ENCODE results near the gene CA4. TPM values are rescaled to one million over a fixed set of nuclear protein-coding genes. Genes with fewer than 3 reads are reported as not detected.
A peak's percentile ranks its signal among the peaks of the same experiment; 100 is the strongest.

Gene CA4
- total and polyA plus RNA-seq, 9 of the 15 experiments (the other 6 are each of a cell fraction or from before 2014, with no cell fraction given), result 0.13 TPM; not detected in 7

GRCh38 chr17:60139438-60140285 lies 10.1 kb upstream of the CA4 start (continued):
- TF ChIP-seq ZNF12 (CRISPR knock-in tag; IDR thresholded peaks at IDR 0.05) (no peak; the same call in 1 of the 2 replicates), RUNX1 (IDR thresholded peaks at IDR 0.05; ENCODE audit: low read depth) (0 out of 2 replicates have a peak, but pooled peaks have one; percentile 26), TAL1 (IDR thresholded peaks at IDR 0.05) (no peak), ZNF395 (CRISPR knock-in tag; IDR thresholded peaks at IDR 0.05) (peak; percentile 69; the same call in 1 of the 2 replicates), ARHGAP35 (IDR thresholded peaks at IDR 0.05; ENCODE audit: partially characterized antibody) (no peak), NBN (IDR thresholded peaks at IDR 0.05; ENCODE audit: low read depth) (no peak), PTRF (tag; IDR thresholded peaks at IDR 0.05) (no peak), POLR2AphosphoS2 (IDR thresholded peaks at IDR 0.05; ENCODE audit: low read length) (no peak), MXI1 (IDR thresholded peaks at IDR 0.05; ENCODE audit: low read depth, low read length) (peak; percentile 59; the same call in 1 of the 2 replicates), FUS (optimal IDR thresholded peaks at IDR 0.05; ENCODE audit: low read depth, low read length) (no peak), HNRNPLL (IDR thresholded peaks at IDR 0.05; ENCODE audit: low read depth, low read length, poor library complexity, severe bottlenecking) (no peak), NCOA6 (IDR thresholded peaks at IDR 0.05) (peak; percentile 71; the same call in 1 of the 2 replicates), ZNF717 (CRISPR knock-in tag; IDR thresholded peaks at IDR 0.05) (no peak), ZC3H11A (IDR thresholded peaks at IDR 0.05; ENCODE audit: low read depth, low read length) (no peak), ZNF23 (CRISPR knock-in tag; IDR thresholded peaks at IDR 0.05) (no peak), NFXL1 (CRISPR knock-in tag; IDR thresholded peaks at IDR 0.05) (no peak), KHSRP (IDR thresholded peaks at IDR 0.05) (no peak), PHTF2 (CRISPR knock-in tag; IDR thresholded peaks at IDR 0.05) (no peak), ZSCAN29 (IDR thresholded peaks at IDR 0.05) (no peak), ELF2 (CRISPR knock-in tag; IDR thresholded peaks at IDR 0.05) (no peak), HOMEZ (CRISPR knock-in tag; IDR thresholded peaks at IDR 0.05) (no peak), ZNF778 (CRISPR knock-in tag; IDR thresholded peaks at IDR 0.05) (no peak), OTX1 (CRISPR knock-in tag; IDR thresholded peaks at IDR 0.05) (0 out of 2 replicates have a peak, but pooled peaks have one; percentile 23), CBX1 (IDR thresholded peaks at IDR 0.05; ENCODE audit: low read depth) (peak; percentile 64; the same call in 1 of the 2 replicates), GTF2E2 (tag; IDR thresholded peaks at IDR 0.05) (no peak), DNMT1 (IDR thresholded peaks at IDR 0.05) (no peak)
